ENCODE data around the gene BRINP2. TPM values are rescaled to one million over a fixed set of nuclear protein-coding genes. Genes with fewer than 3 reads are reported as not detected.

Gene BRINP2
- total RNA-seq, 1 experiment from 2014 or later: not detected

- Mint-ChIP-seq H3K27ac (ENCODE audit: low read depth, unreplicated experiment) (no peak overlapping the region), H3K36me3 (ENCODE audit: insufficient read depth, unreplicated experiment) (no peaks in the 10 kb centered on the region), H3K4me3 (ENCODE audit: unreplicated experiment) (no peak overlapping the region), H3K27me3 (ENCODE audit: insufficient read depth, unreplicated experiment) (peaks cover 49% of the 10 kb centered on the region), H3K9me3 (ENCODE audit: unreplicated experiment) (no peaks in the 10 kb centered on the region), H3K4me1 (ENCODE audit: insufficient read depth, unreplicated experiment) (peaks cover 8% of the 10 kb centered on the region)
- POLR2A ChIA-PET: no interaction called here
- no TSS peak for BruUV-seq (replicated peaks)
- TF ChIP-seq CTCF (IDR thresholded peaks at IDR 0.05; ENCODE audit: unreplicated experiment): no peak
- intact Hi-C loops (cut with micrococcal nuclease): loop anchor here (10.0 kb wide), 1 partner anchor 601 kb away; no protein-coding TSS in a partner anchor
- CTCF ChIA-PET: interaction anchor here (0.9 to 6.3 kb wide), 9 partner anchors 15 to 762 kb away, joined by 3 to 150 read pairs (median 6); no protein-coding TSS in a partner anchor
- no peak for DNase-seq (ENCODE audit: unreplicated experiment)
Observed at GRCh38 chr1:177183836-177184235, 13.1 kb downstream of the BRINP2 start.

DNA sequence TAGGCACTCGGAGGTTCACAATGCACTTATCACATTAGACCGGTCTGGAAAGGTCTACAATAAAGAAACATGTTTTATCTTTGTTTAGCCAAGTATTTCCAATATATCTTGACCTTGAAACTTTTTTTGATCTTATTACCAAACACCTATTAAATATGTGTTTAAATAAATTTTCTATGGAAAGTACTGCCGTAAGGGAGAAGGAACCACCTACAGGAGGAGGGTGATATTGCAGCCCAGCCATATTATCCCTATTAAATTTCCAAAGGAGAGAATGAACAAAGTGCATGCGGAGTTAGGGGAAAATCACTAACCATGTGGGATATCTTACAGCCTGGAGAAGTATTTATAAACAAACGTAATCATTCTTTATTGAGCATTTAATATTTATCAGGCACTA, 14.5 kb downstream of the BRINP2 start:
- no peaks in the 10 kb centered on the region for H3K36me3 Mint-ChIP-seq (ENCODE audit: insufficient read depth, unreplicated experiment)

GRCh38 chr1:177186639-177187038, 15.9 kb downstream of the BRINP2 start:
- Mint-ChIP-seq H3K36me3 (ENCODE audit: insufficient read depth, unreplicated experiment) (no peaks in the 10 kb centered on the region), H3K4me1 (ENCODE audit: insufficient read depth, unreplicated experiment) (peaks cover 5% of the 10 kb centered on the region), H3K9me3 (ENCODE audit: unreplicated experiment) (no peaks in the 10 kb centered on the region), H3K27ac (ENCODE audit: low read depth, unreplicated experiment) (no peak overlapping the region), H3K4me3 (ENCODE audit: unreplicated experiment) (no peak overlapping the region), H3K27me3 (ENCODE audit: insufficient read depth, unreplicated experiment) (peaks cover 21% of the 10 kb centered on the region)
- intact Hi-C loops (cut with micrococcal nuclease): loop anchor here (10.0 kb wide), 1 partner anchor 598 kb away; no protein-coding TSS in a partner anchor
- ChIA-PET CTCF (no interaction called here), POLR2A (no interaction called here)
- no peak for TF ChIP-seq CTCF (IDR thresholded peaks at IDR 0.05; ENCODE audit: unreplicated experiment)
- DNase-seq (ENCODE audit: unreplicated experiment): no peak
- BruUV-seq (replicated peaks): no TSS peak

More for the DNA sequence above, 14.5 kb downstream of the BRINP2 start:
- peaks cover 8% of the 10 kb centered on the region for H3K4me1 Mint-ChIP-seq (ENCODE audit: insufficient read depth, unreplicated experiment)
- H3K27me3 Mint-ChIP-seq (ENCODE audit: insufficient read depth, unreplicated experiment): peaks cover 36% of the 10 kb centered on the region
- no TSS peak for BruUV-seq (replicated peaks)
- no peaks in the 10 kb centered on the region for H3K9me3 Mint-ChIP-seq (ENCODE audit: unreplicated experiment)
- ChIA-PET POLR2A (no interaction called here), CTCF (interaction anchor here (0.7 to 6.3 kb wide), 4 partner anchors 282 to 1076 kb away, joined by 3 to 150 read pairs (median 3); no protein-coding TSS in a partner anchor)
- TF ChIP-seq CTCF (IDR thresholded peaks at IDR 0.05; ENCODE audit: unreplicated experiment): peak; percentile 37
- H3K4me3 Mint-ChIP-seq (ENCODE audit: unreplicated experiment): no peak overlapping the region
- H3K27ac Mint-ChIP-seq (ENCODE audit: low read depth, unreplicated experiment): no peak overlapping the region
- intact Hi-C loops (cut with micrococcal nuclease): loop anchor here (10.0 kb wide), 1 partner anchor 600 kb away; no protein-coding TSS in a partner anchor
- DNase-seq (ENCODE audit: unreplicated experiment): peak; percentile 35

DNA sequence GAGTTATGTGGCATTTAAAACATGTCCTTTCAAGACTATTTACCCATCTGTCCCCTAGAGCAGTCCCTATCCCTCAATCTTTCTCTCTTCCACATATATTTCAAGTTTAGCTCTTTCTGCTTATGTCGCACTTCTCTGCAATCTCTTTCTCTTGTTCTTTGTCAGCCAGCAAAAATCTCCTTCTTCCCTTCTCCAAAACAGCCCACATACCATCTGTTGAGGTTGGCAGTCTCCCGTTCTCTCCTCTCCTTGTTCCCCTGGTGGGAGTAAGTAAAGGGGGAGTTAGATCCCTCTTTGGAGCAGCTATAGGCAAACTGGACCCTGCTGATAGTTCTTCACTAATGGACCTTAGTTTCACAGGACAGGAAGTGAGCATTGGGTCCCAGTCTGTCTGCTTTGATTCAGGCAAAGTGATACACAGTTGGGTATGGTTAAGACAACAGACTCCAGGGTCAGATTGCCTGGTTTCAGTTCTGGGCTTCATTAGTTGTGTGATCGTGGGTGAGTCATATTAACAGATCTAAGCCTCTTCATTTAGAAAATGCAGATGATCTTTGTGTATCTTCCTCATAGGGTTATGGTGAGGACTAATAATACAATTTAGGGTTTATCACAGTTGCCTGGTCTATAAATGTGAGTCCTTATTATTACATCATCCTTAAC, 19.7 kb downstream of the BRINP2 start:
- TF ChIP-seq CTCF (IDR thresholded peaks at IDR 0.05; ENCODE audit: unreplicated experiment): no peak
- no peaks in the 10 kb centered on the region for H3K4me1 Mint-ChIP-seq (ENCODE audit: insufficient read depth, unreplicated experiment)
- H3K27ac Mint-ChIP-seq (ENCODE audit: low read depth, unreplicated experiment): no peak overlapping the region
- no TSS peak for BruUV-seq (replicated peaks)
- H3K4me3 Mint-ChIP-seq (ENCODE audit: unreplicated experiment): no peak overlapping the region
- CTCF ChIA-PET: interaction anchor here (0.8 to 3.9 kb wide), 4 partner anchors 9 to 755 kb away, joined by 3 to 27 read pairs (median 10); no protein-coding TSS in a partner anchor
- peaks cover 2% of the 10 kb centered on the region for H3K36me3 Mint-ChIP-seq (ENCODE audit: insufficient read depth, unreplicated experiment)
- no peaks in the 10 kb centered on the region for H3K27me3 Mint-ChIP-seq (ENCODE audit: insufficient read depth, unreplicated experiment)
- intact Hi-C loops (cut with micrococcal nuclease): no loop called here
- POLR2A ChIA-PET: interaction anchor here (0.7 kb wide), 1 partner anchor 50 kb away, joined by 3 read pairs; no protein-coding TSS in a partner anchor
- no peaks in the 10 kb centered on the region for H3K9me3 Mint-ChIP-seq (ENCODE audit: unreplicated experiment)
- no peak for DNase-seq (ENCODE audit: unreplicated experiment)

Measured in MCF 10A (cell line).